ENCODE results near the gene PITPNC1.

DNA sequence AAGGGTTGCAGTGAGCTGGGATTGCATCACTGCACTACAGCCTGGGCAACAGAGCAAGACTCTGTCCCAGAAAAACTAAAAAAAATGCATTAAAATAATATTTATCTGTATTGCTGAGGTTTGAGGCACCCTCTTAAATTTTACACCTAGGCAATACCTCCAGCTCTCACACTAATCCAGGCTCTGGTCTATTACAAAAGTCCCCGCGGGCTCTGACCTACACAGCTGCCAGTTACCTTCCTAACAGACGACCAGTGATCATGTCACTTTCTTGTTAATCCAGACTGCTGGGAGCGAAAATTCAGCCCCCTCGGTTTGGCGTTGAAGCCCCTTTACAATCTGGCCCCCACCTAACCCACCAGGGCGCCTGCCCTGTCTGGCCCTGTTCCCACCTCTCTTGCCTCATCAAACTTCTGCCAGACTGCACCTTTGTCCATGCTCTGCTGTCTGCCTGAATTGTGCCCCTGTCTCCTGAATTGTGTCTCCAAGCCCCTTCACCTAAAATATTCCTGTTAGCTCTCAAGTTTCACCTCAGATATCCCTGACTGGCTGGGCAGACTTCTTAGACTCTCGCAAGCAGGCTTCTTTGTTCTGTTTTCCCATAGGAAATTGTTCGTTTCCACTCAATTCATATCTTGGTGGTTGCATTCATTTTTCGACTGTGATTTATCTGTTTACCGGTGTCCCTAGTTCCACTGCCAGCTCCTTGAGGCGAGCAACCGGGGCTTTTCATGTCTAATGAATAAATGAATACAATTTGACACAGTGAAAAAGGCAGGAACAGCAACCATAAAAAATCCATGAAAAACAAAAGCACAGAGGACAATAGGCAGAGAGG lies 65.9 kb downstream of the PITPNC1 start:
- TF ChIP-seq ZNF274 (IDR thresholded peaks at IDR 0.05; ENCODE audit: low read depth, low read length) (no peak), YY1 (IDR thresholded peaks at IDR 0.05; ENCODE audit: insufficient read depth, insufficient read length) (no peak)
